ENCODE data around the gene CDH26. TPM values are rescaled to one million over a fixed set of nuclear protein-coding genes. Genes with fewer than 3 reads are reported as not detected.

Gene CDH26
- total RNA-seq, 6 experiments from 2014 or later = 0.17 to 0.27 TPM; not detected in 4

GRCh38 chr20:60031107-60031506 lies 72.9 kb downstream of the CDH26 start:
- Mint-ChIP-seq H3K4me3 (peak overlapping the region; percentile 26; the same call in 1 of the 2 replicates), H3K27ac (no peak overlapping the region), H3K27me3 (ENCODE audit: insufficient read depth) (peaks cover 14% of the 10 kb centered on the region; the same call in 1 of the 2 replicates), H3K4me1 (ENCODE audit: low read depth) (peaks cover 16% of the 10 kb centered on the region), H3K36me3 (ENCODE audit: low read depth) (no peaks in the 10 kb centered on the region; the same call in 1 of the 2 replicates), H3K9me3 (no peaks in the 10 kb centered on the region)
- DNase-seq = no peak
- no peak for TF ChIP-seq CTCF (IDR thresholded peaks at IDR 0.05)

GRCh38 chr20:60034231-60035110 lies 76.2 kb downstream of the CDH26 start:
- H3K27me3 Mint-ChIP-seq (ENCODE audit: insufficient read depth) = peaks cover 3% of the 10 kb centered on the region; the same call in 1 of the 2 replicates
- H3K27ac Mint-ChIP-seq = no peak overlapping the region; the same call in 1 of the 2 replicates
- no peaks in the 10 kb centered on the region for H3K36me3 Mint-ChIP-seq (ENCODE audit: low read depth)
- H3K9me3 Mint-ChIP-seq = no peaks in the 10 kb centered on the region
- no peak for DNase-seq
- H3K4me3 Mint-ChIP-seq = no peak overlapping the region
- TF ChIP-seq CTCF (IDR thresholded peaks at IDR 0.05) = no peak
- peaks cover 38% of the 10 kb centered on the region for H3K4me1 Mint-ChIP-seq (ENCODE audit: low read depth)

- TF ChIP-seq CTCF (IDR thresholded peaks at IDR 0.05) = no peak
- H3K27ac Mint-ChIP-seq = no peak overlapping the region; the same call in 1 of the 2 replicates
- peaks cover 3% of the 10 kb centered on the region; the same call in 1 of the 2 replicates for H3K27me3 Mint-ChIP-seq (ENCODE audit: insufficient read depth)
- H3K4me3 Mint-ChIP-seq = no peak overlapping the region
- DNase-seq = no peak
- H3K9me3 Mint-ChIP-seq = no peaks in the 10 kb centered on the region
- peaks cover 43% of the 10 kb centered on the region for H3K4me1 Mint-ChIP-seq (ENCODE audit: low read depth)
- no peaks in the 10 kb centered on the region for H3K36me3 Mint-ChIP-seq (ENCODE audit: low read depth)
Measured at GRCh38 chr20:60035486-60035885, 77.3 kb downstream of the CDH26 start.

DNA sequence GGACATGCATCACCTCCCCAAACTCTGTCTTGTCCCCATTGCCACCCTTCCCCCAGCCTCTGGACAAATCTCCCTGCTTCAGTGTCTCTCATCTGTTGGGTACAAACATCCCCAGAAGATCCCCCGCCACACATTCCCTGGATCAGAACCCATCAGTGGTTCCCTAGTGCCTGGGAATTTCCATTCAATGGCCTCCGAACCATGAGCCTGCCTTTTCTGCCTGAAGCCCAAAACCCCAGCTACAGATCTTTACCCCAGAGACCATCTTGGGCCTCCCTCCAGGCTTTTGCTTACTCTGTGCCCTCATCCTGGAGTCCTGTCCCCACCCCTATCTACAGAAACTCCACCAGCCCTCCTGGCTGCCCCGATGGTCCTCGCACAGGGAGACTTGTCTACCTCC lies 78.1 kb downstream of the CDH26 start:
- no peaks in the 10 kb centered on the region for H3K9me3 Mint-ChIP-seq
- peaks cover 52% of the 10 kb centered on the region for H3K4me1 Mint-ChIP-seq (ENCODE audit: low read depth)
- H3K4me3 Mint-ChIP-seq = no peak overlapping the region
- H3K36me3 Mint-ChIP-seq (ENCODE audit: low read depth) = no peaks in the 10 kb centered on the region
- H3K27ac Mint-ChIP-seq = no peak overlapping the region
- DNase-seq = no peak
- peaks cover 3% of the 10 kb centered on the region; the same call in 1 of the 2 replicates for H3K27me3 Mint-ChIP-seq (ENCODE audit: insufficient read depth)
- TF ChIP-seq CTCF (IDR thresholded peaks at IDR 0.05) = no peak

DNA sequence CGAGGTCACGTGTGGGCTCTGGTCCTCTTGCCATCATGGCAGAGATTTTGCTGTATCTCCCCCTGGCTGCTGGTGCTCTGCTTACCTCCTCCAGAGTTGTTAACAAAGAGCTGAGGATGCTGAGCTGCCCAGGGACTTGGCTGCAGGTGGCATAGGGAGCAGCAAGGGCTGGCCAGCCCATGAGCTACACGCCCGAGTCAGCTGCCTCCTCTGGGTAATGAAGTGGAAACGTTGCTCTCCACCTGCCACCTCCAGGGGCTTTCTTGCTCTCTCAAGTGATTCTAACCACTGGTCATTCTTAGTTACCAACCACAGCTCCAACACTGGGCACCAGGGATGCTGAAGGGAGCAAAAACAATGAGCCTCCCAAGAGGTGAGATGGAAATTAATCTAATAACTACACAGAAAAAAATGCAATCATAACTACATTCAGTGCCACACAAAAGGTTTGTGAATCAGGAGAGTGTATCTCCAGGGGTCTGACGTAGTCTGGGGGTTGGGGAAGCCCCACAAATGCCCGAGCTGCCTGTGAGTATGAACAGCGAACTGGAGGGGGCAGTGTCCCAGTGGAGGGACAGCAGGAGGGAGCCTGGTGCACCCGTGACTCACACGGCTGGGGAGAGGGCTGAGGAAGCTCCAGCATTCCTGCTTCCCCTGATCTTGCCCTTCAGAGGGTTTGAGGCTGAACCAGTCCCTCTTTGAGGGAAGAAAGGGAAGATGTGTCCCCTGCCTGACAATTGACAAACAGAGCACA lies 78.7 kb downstream of the CDH26 start:
- Mint-ChIP-seq H3K4me1 (ENCODE audit: low read depth) (peaks cover 57% of the 10 kb centered on the region), H3K4me3 (no peak overlapping the region), H3K36me3 (ENCODE audit: low read depth) (no peaks in the 10 kb centered on the region), H3K27me3 (ENCODE audit: insufficient read depth) (peaks cover 3% of the 10 kb centered on the region; the same call in 1 of the 2 replicates), H3K9me3 (no peaks in the 10 kb centered on the region), H3K27ac (no peak overlapping the region)
- peak; percentile 70 for TF ChIP-seq CTCF (IDR thresholded peaks at IDR 0.05)
- DNase-seq = peak; percentile 35
